IPS-18a (cell line): ENCODE data around the gene PKN1.
"Not testable (repeated sequence)": the region's sequence is repeated elsewhere in the genome, so short reads cannot be mapped to it uniquely, and the experiment has no call there.

Experiments used
- H3K27ac ChIP-seq: one replicate; pipeline ENCODE4 v1.5.1; 2013; ENCODE audit warnings: low read length
- H3K27me3 ChIP-seq: one replicate; pipeline ENCODE4 v1.6.1; 2013; ENCODE audit warnings: mild to moderate bottlenecking, low read length; ENCODE audit not compliant: control insufficient read depth, insufficient read depth
- H3K36me3 ChIP-seq: one replicate; pipeline ENCODE4 v1.6.1; 2013; ENCODE audit warnings: low read depth, low read length; ENCODE audit not compliant: control insufficient read depth
- H3K4me1 ChIP-seq: one replicate; pipeline ENCODE4 v1.6.1; 2013; ENCODE audit warnings: low read depth, low read length; ENCODE audit not compliant: control insufficient read depth
- H3K4me3 ChIP-seq: one replicate; pipeline ENCODE4 v1.5.1; 2013; ENCODE audit warnings: low read length
- H3K9ac ChIP-seq: one replicate; pipeline ENCODE4 v1.6.1; 2013; ENCODE audit warnings: mild to moderate bottlenecking, low read length, moderate library complexity
- H3K9me3 ChIP-seq: one replicate; pipeline ENCODE4 v1.6.1; 2013; ENCODE audit warnings: low read depth, low read length; ENCODE audit not compliant: control insufficient read depth

PKN1 gene

GRCh38 chr19:14439014-14439413 is 5.9 kb downstream of the PKN1 start:
- Histone ChIP-seq H3K4me1 (no peaks in the 10 kb centered on the region), H3K9ac (no peak overlapping the region), H3K36me3 (peaks cover 19% of the 10 kb centered on the region), H3K4me3 (no peak overlapping the region), H3K27me3 (no peaks in the 10 kb centered on the region), H3K9me3 (no peaks in the 10 kb centered on the region), H3K27ac (no peak overlapping the region)

GRCh38 chr19:14440049-14440448 is 6.9 kb downstream of the PKN1 start:
- H3K9ac ChIP-seq = no peak overlapping the region

GRCh38 chr19:14441041-14441938 is 8.2 kb downstream of the PKN1 start:
- H3K9ac ChIP-seq = no peak overlapping the region
- no peaks in the 10 kb centered on the region for H3K27me3 ChIP-seq
- H3K4me3 ChIP-seq = no peak overlapping the region
- no peaks in the 10 kb centered on the region for H3K4me1 ChIP-seq
- no peaks in the 10 kb centered on the region for H3K9me3 ChIP-seq
- H3K27ac ChIP-seq = no peak overlapping the region
- H3K36me3 ChIP-seq = peaks cover 34% of the 10 kb centered on the region

More at GRCh38 chr19:14440049-14440448, 6.9 kb downstream of the PKN1 start:
- H3K9me3 ChIP-seq = no peaks in the 10 kb centered on the region
- H3K27ac ChIP-seq = no peak overlapping the region
- H3K4me3 ChIP-seq = no peak overlapping the region
- no peaks in the 10 kb centered on the region for H3K27me3 ChIP-seq
- H3K36me3 ChIP-seq = peaks cover 27% of the 10 kb centered on the region
- no peaks in the 10 kb centered on the region for H3K4me1 ChIP-seq

- Histone ChIP-seq H3K9ac (no peak overlapping the region), H3K4me3 (no peak overlapping the region), H3K27me3 (no peaks in the 10 kb centered on the region), H3K27ac (no peak overlapping the region), H3K36me3 (peaks cover 48% of the 10 kb centered on the region), H3K4me1 (no peaks in the 10 kb centered on the region), H3K9me3 (no peaks in the 10 kb centered on the region)
Observed at GRCh38 chr19:14442891-14443631, 10.0 kb downstream of the PKN1 start.

GRCh38 chr19:14443632-14444216 is 10.6 kb downstream of the PKN1 start:
- no peaks in the 10 kb centered on the region for H3K27me3 ChIP-seq
- no peak overlapping the region for H3K9ac ChIP-seq
- no peak overlapping the region for H3K27ac ChIP-seq
- H3K36me3 ChIP-seq = peaks cover 50% of the 10 kb centered on the region
- H3K9me3 ChIP-seq = no peaks in the 10 kb centered on the region
- H3K4me1 ChIP-seq = no peaks in the 10 kb centered on the region
- H3K4me3 ChIP-seq = no peak overlapping the region

- no peak overlapping the region for H3K4me3 ChIP-seq
- no peak overlapping the region for H3K9ac ChIP-seq
- no peaks in the 10 kb centered on the region for H3K27me3 ChIP-seq
- no peaks in the 10 kb centered on the region for H3K9me3 ChIP-seq
- H3K4me1 ChIP-seq = no peaks in the 10 kb centered on the region
- H3K36me3 ChIP-seq = peaks cover 50% of the 10 kb centered on the region
- no peak overlapping the region for H3K27ac ChIP-seq
Observed at GRCh38 chr19:14446336-14447036, 13.4 kb downstream of the PKN1 start.

- peaks cover 32% of the 10 kb centered on the region for H3K36me3 ChIP-seq
- H3K27ac ChIP-seq = no peak overlapping the region
- no peaks in the 10 kb centered on the region for H3K27me3 ChIP-seq
- no peaks in the 10 kb centered on the region for H3K4me1 ChIP-seq
- H3K4me3 ChIP-seq = no peak overlapping the region
- H3K9me3 ChIP-seq = no peaks in the 10 kb centered on the region
- H3K9ac ChIP-seq = no peak overlapping the region
Observed at GRCh38 chr19:14449321-14449720, 16.2 kb downstream of the PKN1 start.

GRCh38 chr19:14450168-14450874 is 17.2 kb downstream of the PKN1 start:
- Histone ChIP-seq H3K27ac (no peak overlapping the region), H3K27me3 (no peaks in the 10 kb centered on the region), H3K36me3 (peaks cover 25% of the 10 kb centered on the region), H3K4me1 (no peaks in the 10 kb centered on the region), H3K9me3 (no peaks in the 10 kb centered on the region), H3K9ac (no peak overlapping the region), H3K4me3 (no peak overlapping the region)

GRCh38 chr19:14450876-14451275 is 17.8 kb downstream of the PKN1 start:
- Histone ChIP-seq H3K36me3 (peaks cover 24% of the 10 kb centered on the region), H3K9ac (no peak overlapping the region), H3K4me3 (no peak overlapping the region), H3K9me3 (no peaks in the 10 kb centered on the region), H3K27me3 (no peaks in the 10 kb centered on the region), H3K4me1 (no peaks in the 10 kb centered on the region), H3K27ac (no peak overlapping the region)

- H3K36me3 ChIP-seq, H3K27ac ChIP-seq, H3K27me3 ChIP-seq, H3K9ac ChIP-seq, H3K9me3 ChIP-seq, H3K4me1 ChIP-seq, H3K4me3 ChIP-seq: not testable (repeated sequence)
Observed at GRCh38 chr19:14452303-14452702, 19.2 kb downstream of the PKN1 start.

GRCh38 chr19:14459703-14460102 is 26.6 kb downstream of the PKN1 start:
- no peak overlapping the region for H3K4me3 ChIP-seq
- H3K9ac ChIP-seq = no peak overlapping the region
- H3K9me3 ChIP-seq = no peaks in the 10 kb centered on the region
- H3K27me3 ChIP-seq = no peaks in the 10 kb centered on the region
- no peak overlapping the region for H3K27ac ChIP-seq
- H3K36me3 ChIP-seq = peaks cover 11% of the 10 kb centered on the region
- H3K4me1 ChIP-seq = no peaks in the 10 kb centered on the region
